ENCODE measurements around the gene ZNF512. TPM values are rescaled to one million over a fixed set of nuclear protein-coding genes. Genes with fewer than 3 reads are reported as not detected.
"Not testable (repeated sequence)": the region's sequence is repeated elsewhere in the genome, so short reads cannot be mapped to it uniquely, and the experiment has no call there.

ZNF512 gene
- total RNA-seq, 1 experiment from 2014 or later = not detected

GRCh38 chr2:27591745-27592144, 8.9 kb downstream of the ZNF512 start:
- Histone ChIP-seq H3K27me3 (ENCODE audit: low read length) (no peaks in the 10 kb centered on the region), H2AFZ (ENCODE audit: low read length) (no peak overlapping the region), H3F3A (ENCODE audit: low read length, unreplicated experiment) (no peaks in the 10 kb centered on the region), H3K9me2 (replicated peaks; ENCODE audit: low read length) (no peaks in the 10 kb centered on the region), H3K4me2 (ENCODE audit: low read length) (no peak overlapping the region), H4K20me1 (ENCODE audit: low read length) (no peaks in the 10 kb centered on the region), H3K27ac (ENCODE audit: low read length) (no peak overlapping the region), H3K9ac (ENCODE audit: low read length) (no peak overlapping the region), H3K9me3 (ENCODE audit: low read length) (no peaks in the 10 kb centered on the region), H3K4me3 (ENCODE audit: low read length) (no peak overlapping the region), H3K4me1 (ENCODE audit: insufficient read depth, low read length) (peaks cover 15% of the 10 kb centered on the region), H3K36me3 (ENCODE audit: low read depth, low read length) (no peaks in the 10 kb centered on the region), H3K79me2 (ENCODE audit: low read length) (no peaks in the 10 kb centered on the region)
- ATAC-seq = no peak
- intact Hi-C loops (cut with micrococcal nuclease) = no loop called here
- no peak for DNase-seq
- ChIA-PET CTCF (no interaction called here), POLR2A (ENCODE audit: unreplicated experiment) (no interaction called here)
- TF ChIP-seq EZH2phosphoT487 (IDR thresholded peaks at IDR 0.05; ENCODE audit: borderline replicate concordance, low read length) = no peak
- TF ChIP-seq CTCF (conservative IDR thresholded peaks at IDR 0.05; ENCODE audit: low read depth, low read length) = no peak
- TF ChIP-seq EZH2 (IDR thresholded peaks at IDR 0.05; ENCODE audit: low read length, unreplicated experiment) = no peak
- no TSS peak for BruUV-seq (replicated peaks)

- POLR2A ChIA-PET (ENCODE audit: unreplicated experiment) = no interaction called here
- no peak for TF ChIP-seq EZH2phosphoT487 (IDR thresholded peaks at IDR 0.05; ENCODE audit: borderline replicate concordance, low read length)
- TF ChIP-seq EZH2 (IDR thresholded peaks at IDR 0.05; ENCODE audit: low read length, unreplicated experiment) = no peak
- TF ChIP-seq CTCF (conservative IDR thresholded peaks at IDR 0.05; ENCODE audit: low read depth, low read length) = no peak
- no peak overlapping the region for H3K27ac ChIP-seq (ENCODE audit: low read length)
- no peaks in the 10 kb centered on the region for H3K9me2 ChIP-seq (replicated peaks; ENCODE audit: low read length)
- no peak overlapping the region for H2AFZ ChIP-seq (ENCODE audit: low read length)
- H3K4me2 ChIP-seq (ENCODE audit: low read length) = no peak overlapping the region
- BruUV-seq (replicated peaks) = no TSS peak
- H3K36me3 ChIP-seq (ENCODE audit: low read depth, low read length) = no peaks in the 10 kb centered on the region
- CTCF ChIA-PET = no interaction called here
- no peaks in the 10 kb centered on the region for H4K20me1 ChIP-seq (ENCODE audit: low read length)
- H3K27me3 ChIP-seq (ENCODE audit: low read length) = no peaks in the 10 kb centered on the region
- no peak overlapping the region for H3K9ac ChIP-seq (ENCODE audit: low read length)
- H3K9me3 ChIP-seq (ENCODE audit: low read length) = no peaks in the 10 kb centered on the region
- DNase-seq (no peak), ATAC-seq (no peak)
- H3F3A ChIP-seq (ENCODE audit: low read length, unreplicated experiment) = no peaks in the 10 kb centered on the region
- no peak overlapping the region for H3K4me3 ChIP-seq (ENCODE audit: low read length)
- no peaks in the 10 kb centered on the region for H3K79me2 ChIP-seq (ENCODE audit: low read length)
- intact Hi-C loops (cut with micrococcal nuclease) = no loop called here
- H3K4me1 ChIP-seq (ENCODE audit: insufficient read depth, low read length) = peaks cover 14% of the 10 kb centered on the region
These were observed 10.4 kb downstream of the ZNF512 start for GRCh38 chr2:27593240-27593639.

GRCh38 chr2:27594020-27594703, 11.3 kb downstream of the ZNF512 start:
- H3K9me2 ChIP-seq (replicated peaks; ENCODE audit: low read length); POLR2A ChIA-PET (ENCODE audit: unreplicated experiment); intact Hi-C loops (cut with micrococcal nuclease); BruUV-seq (replicated peaks); ATAC-seq; H3K4me2 ChIP-seq (ENCODE audit: low read length); H3K9me3 ChIP-seq (ENCODE audit: low read length); H3F3A ChIP-seq (ENCODE audit: low read length, unreplicated experiment); H3K27me3 ChIP-seq (ENCODE audit: low read length); H3K4me1 ChIP-seq (ENCODE audit: insufficient read depth, low read length); H3K79me2 ChIP-seq (ENCODE audit: low read length); H3K9ac ChIP-seq (ENCODE audit: low read length); H3K4me3 ChIP-seq (ENCODE audit: low read length); H3K36me3 ChIP-seq (ENCODE audit: low read depth, low read length); DNase-seq; H4K20me1 ChIP-seq (ENCODE audit: low read length); H2AFZ ChIP-seq (ENCODE audit: low read length); CTCF ChIA-PET; H3K27ac ChIP-seq (ENCODE audit: low read length): not testable (repeated sequence)

GRCh38 chr2:27595412-27595811, 12.6 kb downstream of the ZNF512 start:
- BruUV-seq (replicated peaks); H3K9ac ChIP-seq (ENCODE audit: low read length); CTCF ChIA-PET; H3K4me2 ChIP-seq (ENCODE audit: low read length); H3K4me3 ChIP-seq (ENCODE audit: low read length); H3K36me3 ChIP-seq (ENCODE audit: low read depth, low read length); H3K79me2 ChIP-seq (ENCODE audit: low read length); H3K27ac ChIP-seq (ENCODE audit: low read length); POLR2A ChIA-PET (ENCODE audit: unreplicated experiment); H3K4me1 ChIP-seq (ENCODE audit: insufficient read depth, low read length); intact Hi-C loops (cut with micrococcal nuclease); H4K20me1 ChIP-seq (ENCODE audit: low read length); H2AFZ ChIP-seq (ENCODE audit: low read length); H3F3A ChIP-seq (ENCODE audit: low read length, unreplicated experiment); H3K9me2 ChIP-seq (replicated peaks; ENCODE audit: low read length); H3K27me3 ChIP-seq (ENCODE audit: low read length); DNase-seq; H3K9me3 ChIP-seq (ENCODE audit: low read length); ATAC-seq: not testable (repeated sequence)
